Measurements from ENCODE around the gene SAPCD1.
A peak's percentile ranks its signal among the peaks of the same experiment; 100 is the strongest.

Gene SAPCD1

DNA sequence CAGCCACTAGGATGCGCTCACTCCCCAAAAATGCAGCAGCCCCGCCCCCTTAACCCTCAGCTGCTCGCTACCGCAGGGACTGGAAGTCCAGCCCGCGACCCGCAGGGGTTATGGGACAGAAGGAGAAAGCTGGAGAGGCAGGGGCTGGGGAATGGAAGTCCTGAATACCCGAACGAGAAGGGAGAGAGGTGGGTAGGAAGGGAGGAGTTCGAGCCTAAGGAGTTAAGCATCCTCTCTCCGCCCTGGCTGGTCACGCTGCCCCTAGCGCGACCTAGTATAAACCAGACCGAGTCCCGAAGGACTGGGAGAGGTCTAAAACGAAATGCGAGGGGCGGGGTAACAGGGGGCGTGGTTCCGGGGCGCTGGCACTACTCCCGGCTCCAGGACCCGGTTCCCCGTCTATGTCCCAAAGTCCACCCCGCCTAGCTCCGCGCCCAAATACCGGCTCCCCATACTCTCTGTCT is 32.9 kb upstream of the SAPCD1 start:
- DNase-seq (ENCODE audit: low spot score), result peak; percentile 95

DNA sequence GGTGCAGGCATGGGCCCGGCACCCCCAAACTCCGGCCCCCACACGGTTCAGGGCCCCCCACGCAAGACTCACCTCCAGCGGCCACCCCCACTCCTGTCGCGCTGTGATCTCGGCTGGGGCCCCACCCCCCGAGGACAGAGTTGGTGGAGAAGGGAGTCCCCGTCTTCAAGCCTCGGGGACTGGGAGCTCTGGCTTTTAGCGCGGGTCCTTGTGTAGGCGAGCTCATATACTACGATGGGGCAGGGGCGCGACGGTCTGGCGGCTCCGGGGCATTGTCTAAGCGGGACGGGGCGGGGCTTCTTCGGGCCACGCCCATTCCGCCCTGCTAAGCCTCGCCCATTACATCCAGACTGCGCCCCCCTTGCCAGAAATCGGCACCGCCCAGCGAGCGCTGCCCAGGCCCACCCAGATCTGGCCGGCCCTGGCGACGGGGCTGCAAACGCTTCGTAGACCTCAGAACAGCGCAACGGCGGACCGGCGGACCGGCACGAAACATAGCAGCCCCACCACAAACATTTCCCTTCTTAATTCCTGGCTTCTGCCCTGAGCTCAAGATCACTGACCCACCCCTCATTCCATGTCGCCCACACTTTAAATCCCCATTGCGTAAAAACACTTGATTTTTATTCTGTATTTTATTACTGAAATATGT is 32.4 kb upstream of the SAPCD1 start:
- peak; percentile 97 for DNase-seq (ENCODE audit: low spot score)

DNA sequence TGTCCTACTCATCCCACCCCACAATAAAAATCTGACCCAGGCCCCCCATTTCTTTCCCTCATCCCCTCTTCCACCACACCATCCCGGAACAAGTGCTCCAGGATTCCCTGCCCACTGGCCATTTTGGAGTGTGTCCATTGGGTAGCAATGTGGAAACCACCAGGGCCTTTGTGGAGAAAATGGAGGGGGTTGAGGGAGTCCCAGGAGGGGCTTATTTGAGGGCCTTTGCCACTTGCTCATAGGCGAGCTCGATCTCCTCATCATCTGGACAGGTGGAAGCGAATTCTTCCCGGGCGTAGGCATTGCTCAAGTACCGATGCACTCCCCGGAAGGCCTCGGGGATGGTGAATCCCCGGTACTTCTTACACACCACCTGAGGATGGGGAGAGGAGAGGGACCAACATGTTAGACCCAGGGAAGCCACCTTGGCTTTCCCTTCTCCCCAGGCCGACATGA is 31.8 kb upstream of the SAPCD1 start:
- DNase-seq (ENCODE audit: low spot score), result no peak

DNA sequence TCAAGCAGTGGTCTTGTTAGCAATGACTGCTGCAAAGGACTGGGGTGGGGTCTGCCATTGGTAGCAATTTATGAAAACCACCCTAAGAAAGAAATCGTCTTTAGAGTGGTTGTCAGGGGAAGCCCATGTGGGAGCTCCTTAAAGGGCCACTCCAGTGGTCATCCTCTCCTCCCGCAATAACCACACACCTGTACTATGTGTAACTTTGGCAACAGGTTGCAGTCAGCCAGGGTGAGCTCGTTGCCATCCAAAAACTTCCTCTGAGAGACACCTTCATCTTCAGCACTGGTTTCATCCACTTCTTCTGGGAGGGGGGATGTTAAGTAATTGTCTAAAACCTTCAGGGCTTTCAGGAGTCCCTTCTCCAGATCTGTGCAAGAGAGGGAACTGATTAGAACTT is 30.4 kb upstream of the SAPCD1 start:
- DNase-seq (ENCODE audit: low spot score), result no peak

DNA sequence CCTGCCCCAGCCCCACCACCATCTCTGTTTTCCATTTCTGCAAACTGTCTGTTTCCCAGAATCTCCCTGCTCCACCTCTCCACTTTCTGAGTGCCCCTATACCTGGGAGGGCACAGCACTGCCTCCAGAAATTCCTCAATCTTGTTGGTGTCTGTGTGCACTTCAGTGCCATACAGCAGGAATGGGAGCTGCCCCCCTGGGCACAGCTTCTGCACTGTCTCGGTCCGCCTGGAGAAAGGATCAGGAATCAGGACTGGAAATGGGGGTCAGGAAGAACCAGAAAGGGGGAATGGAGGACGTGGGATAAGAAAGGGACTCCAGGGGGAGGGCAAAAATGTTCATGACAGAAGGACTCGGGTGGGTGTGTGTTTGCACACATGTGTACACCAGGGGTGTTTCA is 28.7 kb upstream of the SAPCD1 start:
- no peak for DNase-seq (ENCODE audit: low spot score)

DNA sequence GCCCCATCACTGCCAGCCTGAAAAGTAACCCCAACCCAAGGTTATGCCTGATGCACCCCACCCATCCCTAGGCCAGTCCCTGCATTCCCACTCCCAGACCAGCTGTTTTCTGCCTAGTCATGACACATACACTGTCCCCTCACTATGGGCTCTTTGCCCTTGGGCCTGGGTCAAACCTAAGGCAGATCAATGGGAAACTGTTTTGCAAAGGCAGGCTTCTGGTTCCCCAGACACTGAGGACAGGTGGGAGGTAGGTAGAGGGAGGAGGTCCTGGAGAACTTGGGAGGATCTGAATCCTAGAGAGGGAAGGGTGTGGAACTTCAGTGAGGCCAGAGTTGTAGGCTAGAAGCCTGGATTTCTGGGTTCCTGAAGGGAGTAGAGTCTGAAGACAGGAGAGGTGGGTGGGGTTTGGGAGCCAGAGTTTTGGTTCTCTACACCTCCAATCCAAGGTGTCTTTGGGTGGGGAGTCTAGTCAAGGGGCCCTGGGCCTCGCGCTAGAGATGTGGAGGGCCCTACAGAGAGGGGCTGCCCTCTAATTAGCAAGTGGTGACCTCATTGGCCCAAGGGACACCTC is 28.1 kb upstream of the SAPCD1 start:
- no peak for DNase-seq (ENCODE audit: low spot score)

DNA sequence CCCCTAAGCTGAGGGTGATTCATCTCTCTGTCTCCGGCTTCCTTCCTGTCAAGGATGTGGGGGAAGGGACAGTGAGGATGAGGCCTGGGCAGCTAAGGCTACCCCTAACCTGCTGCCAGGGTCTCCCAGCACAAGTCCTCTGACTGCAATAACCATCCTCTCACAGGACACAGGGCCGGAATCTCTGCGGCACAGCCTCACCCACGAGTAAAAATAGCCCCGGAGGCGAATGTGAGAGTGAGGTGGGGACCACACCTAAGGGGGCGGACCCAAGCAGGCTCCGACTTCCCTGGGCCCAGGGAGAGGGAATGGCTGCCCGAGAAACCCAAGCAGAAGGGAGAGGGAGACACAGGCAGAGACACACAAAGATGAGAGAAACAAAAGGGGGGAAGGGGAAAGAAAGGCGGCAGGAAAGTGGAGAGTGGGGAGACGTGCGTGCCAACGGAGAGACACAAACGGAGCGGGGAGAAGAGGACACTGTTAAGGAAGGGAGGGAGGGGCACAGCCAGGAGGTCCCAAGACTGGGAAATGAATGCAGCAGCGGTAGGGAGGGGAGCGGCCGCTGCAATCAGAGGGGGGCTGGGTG is 27.5 kb upstream of the SAPCD1 start:
- no peak for DNase-seq (ENCODE audit: low spot score)

DNA sequence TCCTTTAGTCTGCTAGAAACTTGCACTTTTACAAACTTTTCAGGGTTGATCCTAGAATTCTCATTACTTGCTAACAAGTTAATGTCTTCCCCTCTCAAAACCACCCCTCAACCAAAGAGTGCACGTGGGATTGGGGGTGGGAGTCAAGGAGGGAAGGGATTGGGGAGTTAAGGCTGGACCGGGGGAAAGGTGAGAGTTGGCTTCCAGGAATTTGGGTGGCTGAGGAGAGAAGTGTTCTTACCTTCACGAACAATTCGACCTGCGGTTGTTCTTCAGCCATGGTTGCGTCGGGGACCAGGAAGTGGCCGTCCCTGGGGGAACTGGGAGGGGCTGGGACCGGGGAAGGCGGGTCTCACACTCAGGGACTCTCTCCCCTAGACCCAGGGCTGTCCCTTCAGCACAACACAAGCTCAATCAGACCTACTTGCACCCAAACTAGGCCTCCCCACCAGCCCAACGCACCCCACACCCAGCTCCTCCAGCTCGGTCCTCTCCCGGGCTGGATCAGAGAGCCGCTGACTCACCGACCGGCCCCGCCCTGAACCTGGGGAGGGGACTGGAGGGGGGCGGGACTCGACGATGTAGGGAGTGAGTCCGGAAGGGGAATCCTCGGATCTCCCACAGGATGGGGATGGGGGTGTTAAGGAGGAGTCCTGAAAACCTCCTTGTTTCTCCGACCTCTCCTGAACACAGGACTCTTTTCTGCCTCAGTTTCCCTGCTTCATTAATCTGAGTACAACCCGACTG is 26.3 kb upstream of the SAPCD1 start, which contains the start of gene CLIC1:
Gene CLIC1 (minus strand): TSS at position 510 of the 747 bp plus-strand sequence. CDS start 230 bp downstream, at position 280.
- DNase-seq (ENCODE audit: low spot score), result peak; percentile 91

DNA sequence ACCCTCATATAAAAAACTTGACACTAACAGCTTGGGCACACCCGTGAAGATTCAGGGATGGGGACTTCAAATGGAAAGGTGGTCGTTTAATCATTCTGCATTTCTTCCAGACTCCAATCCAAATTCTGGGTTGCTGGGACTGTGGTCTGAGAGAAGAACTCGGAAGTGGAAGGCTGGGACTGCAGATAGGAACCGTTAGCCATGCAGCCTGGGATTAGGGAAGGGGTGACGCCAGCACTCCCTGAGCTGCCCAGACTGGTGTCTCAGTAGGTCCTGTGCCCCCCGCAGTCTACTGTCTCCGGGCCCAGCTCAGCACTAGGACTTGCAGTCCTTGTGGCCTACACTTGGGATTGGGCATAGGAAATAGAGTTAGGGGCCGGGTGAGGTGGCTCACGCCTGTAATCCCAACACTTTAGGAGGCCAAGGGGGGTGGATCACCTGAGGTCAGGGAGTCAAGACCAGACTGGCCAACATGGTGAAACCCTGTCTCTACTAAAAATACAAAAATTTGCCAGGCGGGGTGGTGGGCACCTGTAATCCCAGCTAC is 25.6 kb upstream of the SAPCD1 start:
- DNase-seq (ENCODE audit: low spot score), result no peak

DNA sequence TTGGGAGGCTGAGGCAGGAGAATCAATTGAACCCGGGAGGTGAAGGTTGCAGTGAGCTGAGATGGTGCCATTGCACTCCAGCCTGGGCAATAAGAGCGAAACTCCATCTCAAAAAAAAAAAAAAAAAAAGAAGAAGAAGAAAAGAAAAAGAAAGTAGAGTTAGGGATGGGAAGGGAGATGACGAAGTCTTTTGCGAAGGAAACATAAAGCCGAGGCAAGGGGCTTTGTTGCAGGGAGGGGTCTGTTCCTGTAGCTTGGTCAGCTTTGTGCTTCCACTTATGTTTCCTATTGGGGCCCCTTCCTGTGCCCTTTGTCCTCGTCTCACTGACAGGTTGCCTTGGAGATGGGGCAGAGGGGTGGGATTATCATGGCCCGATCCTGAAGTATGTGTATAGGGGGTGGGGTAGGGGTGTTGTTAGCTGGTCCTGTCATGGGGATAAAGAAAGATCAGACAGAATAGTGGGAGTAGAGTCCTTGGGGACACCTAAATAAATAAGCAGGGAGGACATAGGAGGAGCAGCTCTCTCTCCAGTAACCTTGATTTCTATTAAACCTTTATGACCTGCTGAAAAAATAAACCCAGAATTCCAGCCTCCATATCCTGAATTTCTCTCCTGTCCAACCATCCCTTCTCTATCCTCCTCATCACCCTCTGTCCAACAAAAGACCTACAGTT is 25.0 kb upstream of the SAPCD1 start:
- no peak for DNase-seq (ENCODE audit: low spot score)

DNA sequence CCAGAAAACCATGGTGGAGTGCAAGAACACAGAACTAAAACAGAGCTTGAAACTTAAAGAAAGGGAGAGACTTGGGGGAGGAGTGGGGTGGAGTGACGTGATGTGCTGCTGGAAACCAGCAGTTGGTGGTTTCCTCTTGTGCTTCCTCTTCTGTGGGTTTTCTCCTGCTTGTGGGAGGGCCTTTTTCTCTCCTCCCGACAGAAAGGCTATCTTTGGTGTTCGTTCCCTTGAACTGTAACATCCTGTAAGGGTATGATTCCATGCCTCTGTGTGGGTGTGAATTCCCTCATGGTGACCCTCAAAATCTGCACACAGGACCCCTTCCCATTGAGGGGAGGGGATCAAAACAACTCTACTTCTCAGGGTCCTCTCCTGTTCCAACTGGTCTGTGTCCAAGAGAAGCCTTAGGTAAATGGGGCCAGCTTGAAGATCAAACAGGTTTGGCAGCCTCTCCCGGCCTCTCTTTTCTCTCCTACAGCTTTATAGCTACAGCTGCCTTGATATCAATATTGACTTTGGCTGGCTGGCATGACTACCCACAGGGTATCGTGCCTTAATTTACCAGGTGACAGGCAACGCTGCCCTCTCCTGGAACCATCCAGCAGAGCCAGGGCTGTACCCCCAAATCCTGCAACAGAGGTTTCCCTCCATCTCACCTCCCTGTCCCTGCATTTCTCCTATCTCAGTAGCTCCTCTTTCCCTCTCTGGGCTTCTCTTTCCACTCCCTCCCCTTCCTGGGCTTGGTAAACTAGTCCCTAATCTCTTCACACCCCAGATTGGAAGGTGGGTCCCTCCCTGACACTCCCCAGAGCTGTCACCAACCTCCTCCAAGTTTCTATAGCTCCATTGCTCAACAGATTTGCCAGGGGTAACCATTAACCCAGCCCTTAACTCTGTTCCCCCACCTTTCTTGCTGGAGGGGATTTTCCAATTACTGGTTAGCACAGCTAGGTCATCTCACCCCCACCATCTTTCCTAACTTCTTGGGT is 24.2 kb upstream of the SAPCD1 start:
- no peak for DNase-seq (ENCODE audit: low spot score)

DNA sequence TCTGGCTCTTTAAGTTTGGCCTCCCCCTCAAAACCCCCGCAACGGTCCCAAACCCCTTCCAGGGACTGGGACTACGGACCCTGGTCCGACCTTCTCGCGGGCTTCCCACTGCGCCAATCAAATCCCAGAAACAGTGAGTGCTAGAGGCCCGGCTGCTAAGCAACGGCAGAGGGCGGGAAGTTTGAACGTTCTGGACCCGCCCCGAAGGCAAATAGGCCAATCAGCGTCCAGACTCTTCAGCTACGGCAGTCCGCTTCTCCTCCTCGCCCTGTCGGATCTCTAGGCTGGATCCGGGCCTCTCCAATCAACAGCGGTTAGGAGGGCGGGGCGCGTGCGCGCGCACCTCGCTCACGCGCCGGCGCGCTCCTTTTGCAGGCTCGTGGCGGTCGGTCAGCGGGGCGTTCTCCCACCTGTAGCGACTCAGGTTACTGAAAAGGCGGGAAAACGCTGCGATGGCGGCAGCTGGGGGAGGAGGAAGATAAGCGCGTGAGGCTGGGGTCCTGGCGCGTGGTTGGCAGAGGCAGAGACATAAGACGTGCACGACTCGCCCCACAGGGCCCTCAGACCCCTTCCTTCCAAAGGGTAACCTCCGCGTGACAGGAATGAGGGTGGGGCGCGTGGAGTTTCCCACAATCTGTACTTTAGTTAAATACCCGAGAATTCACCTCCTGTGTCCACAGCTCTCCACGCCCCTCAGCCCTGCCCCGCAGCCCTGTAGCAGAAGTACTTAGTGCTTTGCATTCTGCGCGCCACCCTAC is 22.6 kb upstream of the SAPCD1 start, which contains the start of gene MSH5:
Gene MSH5 (plus strand): TSS at position 367 of the 758 bp plus-strand sequence. CDS start 462 bp downstream, outside the sequence.
- peak; percentile 99 for DNase-seq (ENCODE audit: low spot score)

DNA sequence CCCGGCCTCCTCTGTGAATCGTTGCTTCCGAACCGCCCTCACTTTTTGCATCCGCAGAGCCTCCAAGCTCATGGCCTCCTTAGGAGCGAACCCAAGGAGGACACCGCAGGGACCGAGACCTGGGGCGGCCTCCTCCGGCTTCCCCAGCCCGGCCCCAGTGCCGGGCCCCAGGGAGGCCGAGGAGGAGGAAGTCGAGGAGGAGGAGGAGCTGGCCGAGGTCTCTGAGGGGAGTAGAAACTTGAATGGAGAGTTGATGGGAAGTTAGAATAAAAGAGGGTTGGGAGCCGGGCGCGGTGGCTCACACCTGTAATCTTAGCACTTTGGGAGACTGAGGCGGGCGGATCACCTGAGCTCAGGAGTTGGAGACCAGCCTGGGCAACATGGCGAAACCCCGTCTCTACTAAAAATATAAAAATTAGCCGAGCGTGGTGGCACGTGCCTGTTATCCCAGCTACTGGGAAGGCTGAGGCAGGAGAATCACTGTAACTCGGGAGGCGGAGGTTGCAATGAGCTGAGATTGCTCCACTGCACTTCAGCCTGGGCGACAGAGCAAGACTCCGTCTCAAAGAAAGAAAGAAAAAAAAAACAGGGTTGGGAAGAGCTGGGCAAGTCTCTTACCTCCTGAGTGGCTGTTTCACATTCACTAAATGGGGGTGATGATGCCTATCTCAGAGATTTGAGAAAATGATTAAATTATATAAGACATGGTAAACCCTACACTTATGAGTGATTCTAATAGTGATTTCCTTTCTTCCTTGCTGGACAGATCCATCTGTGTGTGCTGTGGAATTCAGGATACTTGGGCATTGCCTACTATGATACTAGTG is 21.8 kb upstream of the SAPCD1 start:
- DNase-seq (ENCODE audit: low spot score), result no peak

DNA sequence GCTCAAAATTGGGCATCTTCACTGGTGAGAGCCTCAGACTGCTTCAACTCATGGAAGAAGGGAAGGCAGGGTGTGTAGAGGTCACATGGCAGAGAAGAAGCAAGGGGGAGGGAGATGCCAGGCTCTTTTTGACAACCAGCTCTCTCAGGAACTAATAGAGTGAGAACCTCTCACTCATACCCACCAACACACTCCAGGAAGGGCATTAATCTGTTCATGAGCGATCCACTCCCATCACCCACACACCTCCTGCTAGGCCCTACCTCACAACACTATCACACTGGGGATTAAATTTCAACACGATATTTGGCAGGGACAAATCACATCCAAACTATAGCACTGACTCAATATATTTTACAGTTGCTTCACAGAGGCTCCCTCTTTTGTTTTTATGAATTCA is 20.6 kb upstream of the SAPCD1 start:
- no peak for DNase-seq (ENCODE audit: low spot score)

DNA sequence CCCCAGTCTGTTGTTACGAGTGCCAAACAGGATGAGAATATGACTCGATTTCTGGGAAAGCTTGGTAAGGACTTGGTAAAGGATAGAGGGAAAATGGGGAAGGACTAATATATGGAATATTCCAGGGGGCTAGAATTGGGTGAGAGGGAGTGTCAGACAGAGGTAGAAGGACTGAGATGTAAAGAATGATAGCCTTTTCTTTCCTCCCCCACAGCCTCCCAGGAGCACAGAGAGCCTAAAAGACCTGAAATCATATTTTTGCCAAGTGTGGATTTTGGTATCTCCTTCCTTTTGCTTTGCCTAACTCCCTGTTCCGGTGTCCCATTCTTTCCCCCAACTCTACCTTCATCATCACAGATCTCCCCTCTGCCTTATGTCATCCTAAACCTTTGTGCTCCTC is 19.6 kb upstream of the SAPCD1 start:
- no peak for DNase-seq (ENCODE audit: low spot score)

DNA sequence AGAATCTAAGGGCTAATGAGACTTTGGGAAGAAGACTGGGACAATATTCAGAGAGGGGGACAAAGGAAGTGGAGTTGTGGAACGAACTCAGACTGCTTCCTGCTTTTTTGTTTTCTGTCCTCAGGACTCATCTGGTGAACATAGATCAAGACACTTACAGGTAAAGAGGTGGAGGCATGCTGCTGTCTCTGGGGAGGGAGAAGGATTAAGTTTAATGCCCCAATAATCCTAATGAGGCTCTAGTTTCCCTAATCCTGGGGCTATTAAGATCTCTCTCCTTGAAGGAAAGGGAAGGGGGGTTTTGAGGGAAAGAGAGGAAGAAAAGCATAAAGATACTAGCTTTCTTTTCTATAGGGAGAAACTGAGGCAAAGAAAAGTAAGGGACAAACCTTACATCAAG is 18.0 kb upstream of the SAPCD1 start:
- no peak for DNase-seq (ENCODE audit: low spot score)

DNA sequence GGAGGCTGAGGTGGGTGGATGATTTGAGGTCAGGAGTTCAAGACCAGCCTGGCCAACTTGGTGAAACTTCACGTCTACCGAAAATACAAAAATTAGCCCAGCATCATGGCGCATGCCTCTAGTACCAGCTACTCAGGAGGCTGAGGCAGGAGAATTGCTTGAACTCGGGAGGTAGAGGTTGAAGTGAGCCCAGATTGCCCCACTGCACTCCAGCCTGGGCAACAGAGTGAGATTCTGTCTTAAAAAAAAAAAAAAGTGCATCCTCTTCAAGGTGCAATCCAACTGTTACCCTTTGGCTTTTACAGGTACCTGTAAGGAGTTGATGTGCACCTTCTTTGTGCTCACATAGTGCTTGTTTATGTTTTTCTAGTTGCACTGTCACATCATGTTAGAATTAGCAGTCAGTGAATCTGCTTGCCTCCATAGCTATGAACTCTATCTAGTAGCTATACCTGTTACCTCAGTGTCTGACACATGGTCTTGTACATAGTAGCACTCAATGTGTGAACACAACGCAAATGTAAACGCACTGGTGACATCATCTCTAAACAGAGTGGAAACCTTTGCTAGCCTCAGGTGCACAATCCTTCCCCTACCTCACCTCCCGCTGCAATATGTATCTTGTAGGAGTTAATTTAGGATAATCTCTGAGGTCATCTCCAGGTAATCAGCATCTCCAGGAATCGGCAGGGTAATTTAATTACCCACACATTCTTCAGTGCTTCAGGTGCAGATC is 13.0 kb upstream of the SAPCD1 start:
- no peak for DNase-seq (ENCODE audit: low spot score)

DNA sequence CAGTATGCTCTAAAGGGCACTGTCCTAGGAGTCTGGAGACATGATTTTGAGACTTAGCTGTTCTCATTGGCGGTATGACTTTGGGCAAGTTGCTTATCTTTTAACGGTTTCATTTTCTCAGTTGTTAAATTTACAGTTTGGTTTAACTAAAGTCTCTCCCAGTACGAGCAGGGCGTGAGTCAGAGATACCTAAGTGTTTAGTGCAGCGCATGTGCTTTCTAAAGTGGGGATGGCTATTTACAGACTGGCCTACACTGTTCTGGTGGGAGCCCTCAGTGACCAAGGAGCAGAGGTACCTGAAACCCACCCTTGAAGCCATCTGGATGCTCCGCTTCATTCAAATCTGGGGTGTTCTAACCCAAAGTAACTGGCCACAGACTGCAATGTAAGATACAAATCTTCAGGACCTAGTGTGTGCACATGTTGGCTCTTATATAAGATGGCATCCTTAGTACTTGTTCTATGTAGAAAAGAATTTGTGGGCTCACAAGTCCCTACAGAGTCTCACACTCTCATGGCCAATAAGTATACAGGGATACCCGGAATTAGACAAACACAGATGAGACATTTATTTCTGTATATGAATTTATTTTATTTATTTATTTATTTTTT is 11.9 kb upstream of the SAPCD1 start:
- DNase-seq (ENCODE audit: low spot score), result no peak
